Uterus (tissue), 4 donors: ENCODE data around the gene MEIS3. TPM values are rescaled to one million over a fixed set of nuclear protein-coding genes. Genes with fewer than 3 reads are reported as not detected.

Experiments used
- DNase-seq, 2 donors: peaks; one replicate each; pipeline ENCODE4 v3.0.0-alpha.2; 2019 to 2020
- H3K27ac ChIP-seq, 2 donors: fragments of 200-600 bp; sonication (generic); 1 replicate in 1 of 2; 2 replicates in 1 of 2; pipeline ENCODE4 v1.5.1; 2016 to 2018
- H3K27me3 ChIP-seq, 2 donors: fragments of 200-600 bp; sonication (generic); one replicate each; pipeline ENCODE4 v1.5.1; 2018 to 2019; ENCODE audit warnings: control low read depth in 1 of 2
- H3K36me3 ChIP-seq, 2 donors: fragments of 200-600 bp; sonication (generic); one replicate each; pipeline ENCODE4 v1.5.1; 2019; ENCODE audit warnings: control low read depth in 1 of 2
- H3K4me1 ChIP-seq, 2 donors: fragments of 200-600 bp; sonication (generic); one replicate each; pipeline ENCODE4 v1.5.1; 2018 to 2019; ENCODE audit warnings: control low read depth in 1 of 2
- H3K4me3 ChIP-seq, 2 donors: fragments of 200-600 bp; sonication (generic); 1 replicate in 1 of 2; 2 replicates in 1 of 2; pipeline ENCODE4 v1.5.1; 2018 to 2019; ENCODE audit warnings: mild to moderate bottlenecking in 1 of 2
- H3K9me3 ChIP-seq, 2 donors: fragments of 200-600 bp; sonication (generic); one replicate each; pipeline ENCODE4 v1.5.1; 2019; ENCODE audit warnings: control low read depth in 1 of 2
- POLR2A ChIP-seq, 2 donors: fragments of 450-650 bp; IDR thresholded peaks; one replicate each; pipeline ENCODE4 v1.6.1; 2016; ENCODE audit warnings: antibody characterized with exemption in 2 of 2, mild to moderate bottlenecking in 1 of 2, moderate library complexity in 1 of 2
- intact Hi-C: fragments of 100-400 bp; cut with DNase I; formaldehyde crosslinking; loops from one replicate; pipeline ENCODE4 v1.15.1; 2023; ENCODE audit warnings: low total_unique reads
- total RNA-seq, 4 donors: library from RNA; depleted of rRNA in 3 of 4; stranded (reverse); fragments of >200 nt in 3 of 4; gene quantifications; one replicate each; pipeline versions ENCODE4 v1.1.0 to v1.2.4, GENCODE V29; 2014 to 2023
- TF ChIP-seq, protein P1 (sequence below), 4 experiments: fragments of 200-600 bp in 2 of 4; fragments of 450-650 bp in 2 of 4; sonication (generic) in 2 of 4; IDR thresholded peaks; one replicate each; pipeline ENCODE4 v1.5.1; 2016 to 2019; ENCODE audit warnings: antibody characterized with exemption in 4 of 4, mild to moderate bottlenecking in 2 of 4, moderate library complexity in 1 of 4
- donor health status: DM: yes; HTN: yes; CAD: no.

The MEIS3 gene
- total RNA-seq, 4 donors from 2014 or later, result 28.9 to 133 (median 75.0) TPM

DNA sequence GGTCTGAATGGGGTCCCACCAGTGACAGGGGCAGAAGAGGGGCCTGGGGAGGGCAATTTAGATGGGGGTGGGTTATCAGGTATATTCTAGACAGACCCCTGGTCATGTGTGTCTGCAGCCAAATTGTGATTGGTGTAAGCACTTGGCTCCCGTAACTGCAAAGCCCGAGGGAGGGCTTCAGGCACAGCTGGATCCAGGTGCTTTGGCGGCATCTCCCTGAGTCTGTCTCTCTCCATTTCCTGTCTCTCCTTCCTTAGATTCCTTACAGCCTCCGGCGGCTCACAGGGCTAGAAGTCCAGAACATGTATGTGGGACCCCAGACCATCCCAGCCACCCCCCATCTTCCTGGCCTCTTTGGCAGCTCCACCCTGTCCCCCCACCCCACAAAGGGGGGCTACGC is 38.8 kb downstream of the MEIS3 start:
- Histone ChIP-seq H3K4me3 (no peak overlapping the region), H3K4me1 (no peaks in the 10 kb centered on the region), H3K36me3 (no peaks in the 10 kb centered on the region), H3K9me3 (no peaks in the 10 kb centered on the region), H3K27me3 (no peaks in the 10 kb centered on the region), H3K27ac (no peak overlapping the region)
- no peak for TF ChIP-seq POLR2A (IDR thresholded peaks at IDR 0.05)
- TF ChIP-seq, protein P1, sequence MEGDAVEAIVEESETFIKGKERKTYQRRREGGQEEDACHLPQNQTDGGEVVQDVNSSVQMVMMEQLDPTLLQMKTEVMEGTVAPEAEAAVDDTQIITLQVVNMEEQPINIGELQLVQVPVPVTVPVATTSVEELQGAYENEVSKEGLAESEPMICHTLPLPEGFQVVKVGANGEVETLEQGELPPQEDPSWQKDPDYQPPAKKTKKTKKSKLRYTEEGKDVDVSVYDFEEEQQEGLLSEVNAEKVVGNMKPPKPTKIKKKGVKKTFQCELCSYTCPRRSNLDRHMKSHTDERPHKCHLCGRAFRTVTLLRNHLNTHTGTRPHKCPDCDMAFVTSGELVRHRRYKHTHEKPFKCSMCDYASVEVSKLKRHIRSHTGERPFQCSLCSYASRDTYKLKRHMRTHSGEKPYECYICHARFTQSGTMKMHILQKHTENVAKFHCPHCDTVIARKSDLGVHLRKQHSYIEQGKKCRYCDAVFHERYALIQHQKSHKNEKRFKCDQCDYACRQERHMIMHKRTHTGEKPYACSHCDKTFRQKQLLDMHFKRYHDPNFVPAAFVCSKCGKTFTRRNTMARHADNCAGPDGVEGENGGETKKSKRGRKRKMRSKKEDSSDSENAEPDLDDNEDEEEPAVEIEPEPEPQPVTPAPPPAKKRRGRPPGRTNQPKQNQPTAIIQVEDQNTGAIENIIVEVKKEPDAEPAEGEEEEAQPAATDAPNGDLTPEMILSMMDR (IDR thresholded peaks at IDR 0.05), result no peak
- no peak for DNase-seq
- intact Hi-C loops, result loop anchor here (5.0 kb wide), 1 partner anchor 87 kb away; no protein-coding TSS in a partner anchor

DNA sequence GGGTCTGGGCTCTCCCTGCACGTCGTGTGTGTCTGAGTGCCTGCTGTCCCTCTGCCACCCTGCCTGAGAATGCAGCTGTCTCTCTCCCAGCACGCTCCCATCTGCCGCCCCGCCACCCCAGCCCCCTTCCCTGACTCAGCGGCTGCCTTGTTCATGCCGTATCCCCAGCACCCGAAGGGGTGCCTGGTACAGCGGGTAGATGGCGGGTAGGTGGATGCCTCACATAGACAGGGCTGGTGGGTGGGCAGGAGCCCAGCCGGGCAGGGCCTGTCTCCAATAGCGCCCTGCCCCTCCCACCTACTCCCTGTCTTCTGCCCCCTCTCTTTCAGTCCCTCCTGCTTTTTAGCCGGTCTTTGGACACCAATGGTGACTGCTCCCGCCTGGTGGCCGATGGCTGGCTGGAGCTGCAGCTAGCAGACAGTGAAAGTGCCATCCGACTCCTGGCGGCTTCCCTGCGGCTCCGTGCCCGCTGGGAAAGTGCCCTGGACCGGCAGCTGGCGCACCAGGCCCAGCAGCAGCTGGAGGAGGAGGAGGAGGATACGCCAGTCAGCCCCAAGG is 39.9 kb downstream of the MEIS3 start:
- H3K27me3 ChIP-seq, result no peaks in the 10 kb centered on the region
- H3K9me3 ChIP-seq, result no peaks in the 10 kb centered on the region
- intact Hi-C loops, result no loop called here
- no peaks in the 10 kb centered on the region for H3K36me3 ChIP-seq
- TF ChIP-seq POLR2A (IDR thresholded peaks at IDR 0.05), result no peak
- TF ChIP-seq, protein P1 (IDR thresholded peaks at IDR 0.05), result no peak
- no peak for DNase-seq
- H3K27ac ChIP-seq, result no peak overlapping the region
- H3K4me1 ChIP-seq, result no peaks in the 10 kb centered on the region
- no peak overlapping the region for H3K4me3 ChIP-seq

DNA sequence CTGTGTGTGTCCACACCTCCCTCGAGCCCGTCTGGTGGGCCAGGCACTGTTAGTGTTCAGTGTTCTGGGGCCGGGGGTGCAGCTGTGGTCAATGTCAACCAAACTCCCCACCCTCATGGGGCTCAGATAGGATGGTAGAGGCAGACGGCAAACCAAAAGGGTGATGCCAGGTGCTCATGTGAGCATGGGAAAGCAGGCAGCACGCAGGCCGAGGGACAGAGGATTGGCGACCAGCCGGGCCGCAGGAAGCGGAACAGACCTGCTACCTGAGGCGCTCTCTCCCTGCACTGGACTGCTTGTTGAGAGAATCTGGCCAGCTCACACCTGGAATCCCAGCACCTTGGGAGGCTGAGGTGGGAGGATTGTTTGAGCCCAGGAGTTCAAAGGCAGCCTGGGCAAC is 41.1 kb downstream of the MEIS3 start:
- Histone ChIP-seq H3K9me3 (no peaks in the 10 kb centered on the region), H3K4me3 (no peak overlapping the region), H3K36me3 (no peaks in the 10 kb centered on the region), H3K27me3 (no peaks in the 10 kb centered on the region), H3K4me1 (no peaks in the 10 kb centered on the region), H3K27ac (no peak overlapping the region)
- DNase-seq, result no peak
- TF ChIP-seq POLR2A (IDR thresholded peaks at IDR 0.05), result no peak
- TF ChIP-seq, protein P1 (IDR thresholded peaks at IDR 0.05), result no peak
- intact Hi-C loops, result no loop called here

DNA sequence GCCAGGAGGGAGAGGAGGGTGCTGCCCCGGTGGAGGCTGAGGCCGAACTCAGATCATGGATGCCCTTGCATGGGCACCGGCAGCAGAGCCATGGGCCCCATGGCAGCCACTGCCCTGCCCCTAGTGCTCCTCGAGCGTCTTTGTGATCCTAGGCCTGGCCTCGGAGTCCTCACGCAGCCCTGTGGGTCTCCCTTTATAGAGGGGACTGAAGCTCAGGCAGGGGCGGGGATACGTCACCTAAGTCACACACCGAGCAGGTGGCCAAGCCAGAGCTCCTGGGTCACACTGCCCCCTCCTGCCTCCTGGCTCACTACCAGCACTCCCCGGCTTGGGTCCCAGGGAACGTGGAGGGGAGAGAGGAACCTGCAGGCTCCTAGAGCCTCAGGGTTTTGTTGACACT is 41.5 kb downstream of the MEIS3 start:
- Histone ChIP-seq H3K4me3 (no peak overlapping the region), H3K4me1 (no peaks in the 10 kb centered on the region), H3K36me3 (no peaks in the 10 kb centered on the region), H3K9me3 (no peaks in the 10 kb centered on the region), H3K27me3 (no peaks in the 10 kb centered on the region), H3K27ac (no peak overlapping the region)
- no peak for DNase-seq
- TF ChIP-seq, protein P1 (IDR thresholded peaks at IDR 0.05), result no peak
- TF ChIP-seq POLR2A (IDR thresholded peaks at IDR 0.05), result no peak
- intact Hi-C loops, result no loop called here

DNA sequence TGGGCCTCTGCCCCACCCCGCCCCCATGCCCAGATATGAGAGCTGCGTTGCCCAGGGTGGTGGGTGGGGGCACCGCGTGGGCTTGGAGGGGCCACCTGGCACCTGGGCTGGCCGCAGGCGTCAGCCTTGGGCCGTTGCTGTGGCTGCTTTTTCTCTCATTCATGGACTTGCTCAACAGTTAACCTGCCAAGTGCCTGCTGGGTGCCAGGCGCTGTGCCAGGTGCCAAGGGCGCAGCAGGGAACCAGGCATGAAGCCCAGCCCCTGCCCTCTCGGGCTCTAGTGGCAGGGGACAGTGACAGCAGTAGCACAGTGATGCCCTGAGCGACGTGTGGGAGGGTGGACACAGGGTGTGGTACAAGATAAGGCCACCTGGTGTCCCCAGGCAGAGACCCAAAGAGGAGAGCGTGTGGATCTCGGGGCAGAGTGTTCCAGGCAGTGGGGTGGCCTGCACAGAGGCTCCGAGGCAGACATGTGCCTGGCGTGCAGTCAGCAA is 42.1 kb downstream of the MEIS3 start:
- intact Hi-C loops, result no loop called here
- H3K4me3 ChIP-seq, result no peak overlapping the region
- no peaks in the 10 kb centered on the region for H3K4me1 ChIP-seq
- H3K36me3 ChIP-seq, result no peaks in the 10 kb centered on the region
- no peaks in the 10 kb centered on the region for H3K9me3 ChIP-seq
- H3K27me3 ChIP-seq, result no peaks in the 10 kb centered on the region
- DNase-seq, result no peak
- no peak overlapping the region for H3K27ac ChIP-seq
- TF ChIP-seq POLR2A (IDR thresholded peaks at IDR 0.05), result no peak
- TF ChIP-seq, protein P1 (IDR thresholded peaks at IDR 0.05), result no peak
